GM12878 (cell line): ENCODE measurements around the gene MLXIP. TPM values are rescaled to one million over a fixed set of nuclear protein-coding genes. Genes with fewer than 3 reads are reported as not detected.

Source experiments
- ATAC-seq: fragments of 200-7000 bp; cut with Tn5 transposase; 3 replicates; pipeline ENCODE4 v1.9.1; 2020; ENCODE audit warnings: mild to moderate bottlenecking, moderate library complexity
- BruUV-seq: library from RNA; stranded (reverse); fragments of 400-500 nt; replicated peaks from 2 replicates; lab custom pipeline; 2021; lab: Mats Ljungman, UMichigan
- CTCF ChIA-PET: fragments of 300-600 bp; sonication (Branson Sonifier 250); formaldehyde crosslinking; extraction: SDS; loops from one replicate; lab custom pipeline; 2021; ENCODE audit warnings: inconsistent platforms; lab: Yijun Ruan, JAX
- POLR2A ChIA-PET: fragments of 350-600 bp; formaldehyde crosslinking; extraction: SDS; loops from one replicate; lab custom pipeline; 2021; ENCODE audit warnings: inconsistent platforms; lab: Charles Lee
- RAD21 ChIA-PET: fragments of 300-600 bp; sonication (Branson Sonifier 250); formaldehyde crosslinking; loops from one replicate; lab custom pipeline; 2023; ENCODE audit warnings: antibody characterized with exemption; ENCODE audit not compliant: unreplicated experiment; lab: Charles Lee
- SMC1A ChIA-PET: fragments of 300-600 bp; sonication (Branson Sonifier 250); formaldehyde crosslinking; loops from one replicate; lab custom pipeline; 2023; ENCODE audit not compliant: unreplicated experiment, uncharacterized antibody; lab: Charles Lee
- DNase-seq: peaks from one replicate; pipeline ENCODE4 v3.0.0-alpha.2; 2011; ENCODE audit warnings: low read depth, low spot score
- FAIRE-seq: peaks from 3 replicates; lab custom pipeline; 2011; peaks lifted over from hg19 to GRCh38; lab: Jason Lieb, UNC
- H2AFZ ChIP-seq: 2 replicates; pipeline ENCODE4 v1.6.0; 2011; ENCODE audit warnings: low read depth, low read length, control low read depth; ENCODE audit not compliant: control insufficient read depth
- H3K27ac ChIP-seq: 2 replicates; pipeline ENCODE4 v1.5.1; 2011; ENCODE audit warnings: control low read depth; ENCODE audit not compliant: control insufficient read depth, insufficient read depth
- H3K27me3 ChIP-seq, 2 experiments: replicated peaks in 1 of 2; 2 replicates each; pipeline versions ENCODE4 v1.6.0 to v1.6.1; 2011; ENCODE audit warnings: low read length in 1 of 2; ENCODE audit not compliant: control insufficient read depth in 2 of 2, insufficient read depth in 2 of 2
- H3K36me3 ChIP-seq, 2 experiments: 2 replicates each; pipeline ENCODE4 v1.5.1; 2011; ENCODE audit warnings: low read length in 1 of 2; ENCODE audit not compliant: control insufficient read depth in 2 of 2, insufficient read depth in 2 of 2
- H3K4me1 ChIP-seq: 2 replicates; pipeline ENCODE4 v1.6.1; 2011; ENCODE audit warnings: mild to moderate bottlenecking, low read length, moderate library complexity, mixed read lengths; ENCODE audit not compliant: control insufficient read depth, insufficient read depth
- H3K4me2 ChIP-seq: 2 replicates; pipeline ENCODE4 v1.6.0; 2011; ENCODE audit warnings: control low read depth; ENCODE audit not compliant: control insufficient read depth, insufficient read depth
- H3K4me3 ChIP-seq: fragments of 200-600 bp; sonication (generic); 2 replicates; pipeline ENCODE4 v1.5.1; 2016
- H3K79me2 ChIP-seq: 2 replicates; pipeline ENCODE4 v1.6.0; 2011; ENCODE audit warnings: low read length; ENCODE audit not compliant: control insufficient read depth, insufficient read depth
- H3K9ac ChIP-seq: 2 replicates; pipeline ENCODE4 v1.8.0; 2011; ENCODE audit warnings: low read length, control low read depth, mixed read lengths; ENCODE audit not compliant: control insufficient read depth, insufficient read depth
- H3K9me3 ChIP-seq: replicated peaks from 3 replicates; pipeline ENCODE4 v1.5.1; 2011; ENCODE audit warnings: mild to moderate bottlenecking, low read length; ENCODE audit not compliant: control insufficient read depth, insufficient read depth
- H4K20me1 ChIP-seq: 2 replicates; pipeline ENCODE4 v1.6.0; 2011; ENCODE audit not compliant: control insufficient read depth, insufficient read depth
- ZNF217 ChIP-seq: fragments of 450-650 bp; IDR thresholded peaks from 2 replicates; pipeline ENCODE4 v1.6.1; 2017; ENCODE audit warnings: antibody characterized with exemption, mild to moderate bottlenecking
- WGBS: methylation state at CpG from one replicate; pipeline ENCODE4 v1.1.6; 2016; ENCODE audit warnings: low lambda C conversion rate; ENCODE audit not compliant: insufficient replicate concordance, insufficient coverage; ENCODE audit errors: missing lambda C conversion rate; 5-methylcytosine and 5-hydroxymethylcytosine counted together
- in situ Hi-C: fragments of 300-500 bp; cut with MboI; formaldehyde crosslinking; loops from 9 replicates; pipeline ENCODE4 v1.14.3; 2018; ENCODE audit warnings: mixed read lengths
- intact Hi-C: fragments of 100-400 bp; cut with micrococcal nuclease; formaldehyde crosslinking; loops from one replicate; pipeline ENCODE4 v1.14.2; 2022; ENCODE audit not compliant: unreplicated experiment
- polyA plus RNA-seq, 11 experiments: library from polyadenylated mRNA; depleted of rRNA in 4 of 11; unstranded in 6 of 11; stranded (reverse) in 5 of 11; fragments of >200 nt; fragmentation: Nextera tagmentation in 4 of 11; fragmentation: Illumina TruSeq in 1 of 11; extraction: Ambion mirVana in 4 of 11; extraction: Trizol in 1 of 11; gene quantifications; 1 replicate in 1 of 11; 2 replicates in 10 of 11; pipeline versions ENCODE4 v1.2.1 to v1.2.3, GENCODE V29; 2011 to 2016; ENCODE audit warnings: inconsistent platforms in 2 of 11, missing spikeins in 2 of 11, low read depth in 1 of 11
- total RNA-seq, 4 experiments: library from RNA; depleted of rRNA in 3 of 4; stranded (reverse); fragments of >200 nt in 3 of 4; fragmentation: Illumina TruSeq in 1 of 4; extraction: Trizol in 1 of 4; gene quantifications; 2 replicates each; pipeline versions ENCODE4 v1.2.1 to v1.2.3, GENCODE V29; 2013 to 2021
- TF ChIP-seq, protein P1 (sequence below): IDR thresholded peaks from 2 replicates; pipeline ENCODE4 v1.6.1; 2011; ENCODE audit warnings: mild to moderate bottlenecking, low read depth, low read length, moderate library complexity; ENCODE audit not compliant: insufficient replicate concordance
- TF ChIP-seq, protein P2 (sequence below): fragments of 450-650 bp; IDR thresholded peaks from 2 replicates; pipeline ENCODE4 v1.6.1; 2016; ENCODE audit warnings: mild to moderate bottlenecking

The MLXIP gene
- total and polyA plus RNA-seq, 10 of the 15 experiments (the other 5 are each of a cell fraction or from before 2014, with no cell fraction given), result 1.1 to 23.7 (median 7.0) TPM

DNA sequence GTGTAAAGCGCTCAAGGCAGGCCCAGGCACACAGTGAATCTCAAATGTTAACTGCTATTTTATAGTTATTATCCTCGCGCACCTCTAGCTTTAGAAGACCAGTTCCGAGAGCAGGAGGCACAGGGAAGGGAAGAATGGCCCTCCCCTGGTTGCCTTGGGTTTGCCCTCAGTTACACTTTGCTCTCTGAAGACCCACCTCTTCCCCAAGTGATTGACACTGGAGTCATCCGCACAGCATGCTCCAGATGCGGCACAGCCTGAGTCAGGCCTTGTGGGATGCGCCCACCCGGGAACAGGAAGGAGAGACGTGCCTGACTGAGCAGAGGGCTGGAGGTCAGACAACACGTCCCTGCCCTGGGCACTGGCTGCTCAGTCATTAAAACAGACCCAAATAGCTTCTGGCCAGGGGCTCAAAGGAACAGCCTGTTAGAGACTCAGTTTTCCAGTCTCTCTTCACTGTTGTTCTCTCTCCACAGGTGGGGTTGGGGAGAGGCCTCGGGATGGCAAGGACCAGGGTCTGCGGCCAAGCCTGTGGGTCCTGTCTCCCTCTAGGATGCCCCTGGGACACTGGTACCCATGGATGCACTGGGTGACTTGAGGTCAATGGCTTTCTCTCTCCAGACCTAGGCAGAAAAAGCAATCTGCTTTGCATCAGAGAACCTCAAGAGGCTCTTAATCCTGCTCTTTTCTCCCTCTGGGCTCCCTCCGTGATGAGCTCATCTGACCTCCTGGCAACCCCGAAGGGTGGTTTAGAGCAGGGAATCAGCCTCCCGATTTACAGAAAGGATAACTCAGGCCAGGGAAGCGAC is 13.6 kb upstream of the MLXIP start:
- TF ChIP-seq, protein P1, sequence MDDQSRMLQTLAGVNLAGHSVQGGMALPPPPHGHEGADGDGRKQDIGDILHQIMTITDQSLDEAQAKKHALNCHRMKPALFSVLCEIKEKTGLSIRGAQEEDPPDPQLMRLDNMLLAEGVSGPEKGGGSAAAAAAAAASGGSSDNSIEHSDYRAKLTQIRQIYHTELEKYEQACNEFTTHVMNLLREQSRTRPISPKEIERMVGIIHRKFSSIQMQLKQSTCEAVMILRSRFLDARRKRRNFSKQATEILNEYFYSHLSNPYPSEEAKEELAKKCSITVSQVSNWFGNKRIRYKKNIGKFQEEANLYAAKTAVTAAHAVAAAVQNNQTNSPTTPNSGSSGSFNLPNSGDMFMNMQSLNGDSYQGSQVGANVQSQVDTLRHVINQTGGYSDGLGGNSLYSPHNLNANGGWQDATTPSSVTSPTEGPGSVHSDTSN, result peak; percentile 73
- TF ChIP-seq, protein P2, sequence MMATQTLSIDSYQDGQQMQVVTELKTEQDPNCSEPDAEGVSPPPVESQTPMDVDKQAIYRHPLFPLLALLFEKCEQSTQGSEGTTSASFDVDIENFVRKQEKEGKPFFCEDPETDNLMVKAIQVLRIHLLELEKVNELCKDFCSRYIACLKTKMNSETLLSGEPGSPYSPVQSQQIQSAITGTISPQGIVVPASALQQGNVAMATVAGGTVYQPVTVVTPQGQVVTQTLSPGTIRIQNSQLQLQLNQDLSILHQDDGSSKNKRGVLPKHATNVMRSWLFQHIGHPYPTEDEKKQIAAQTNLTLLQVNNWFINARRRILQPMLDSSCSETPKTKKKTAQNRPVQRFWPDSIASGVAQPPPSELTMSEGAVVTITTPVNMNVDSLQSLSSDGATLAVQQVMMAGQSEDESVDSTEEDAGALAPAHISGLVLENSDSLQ, result peak; percentile 78
- TF ChIP-seq ZNF217, result no peak
- in situ Hi-C loops (no loop called here), intact Hi-C loops (loop anchor here (2.0 kb wide), 1 partner anchor 58 kb away; no protein-coding TSS in a partner anchor)
- Histone ChIP-seq H3K36me3 (peaks cover 0 to 1% of the 10 kb centered on the region in 2 experiments; a peak in 1 of 4 replicates), H4K20me1 (no peaks in the 10 kb centered on the region), H3K79me2 (no peaks in the 10 kb centered on the region), H3K4me1 (peaks cover 15% of the 10 kb centered on the region), H3K9ac (no peak overlapping the region), H3K4me2 (peak overlapping the region; percentile 28; the same call in 1 of the 2 replicates), H2AFZ (no peak overlapping the region; the same call in 1 of the 2 replicates), H3K4me3 (peak overlapping the region; percentile 52; the same call in 1 of the 2 replicates), H3K27me3 (no peaks in the 10 kb centered on the region), H3K27ac (no peak overlapping the region), H3K9me3 (no peaks in the 10 kb centered on the region)
- RAD21 ChIA-PET, result interaction anchor here (1.0 to 1.4 kb wide), 3 partner anchors 9 to 177 kb away, joined by 3 to 4 read pairs (median 3); partner anchors contain the start of gene PSMD9
- SMC1A ChIA-PET, result interaction anchor here (0.6 kb wide), 1 partner anchor 149 kb away, joined by 3 read pairs; no protein-coding TSS in a partner anchor
- FAIRE-seq (no peak), DNase-seq (no peak), ATAC-seq (no peak)
- CTCF ChIA-PET, result interaction anchor here (2.3 kb wide), 1 partner anchor 58 kb away, joined by 10 read pairs; no protein-coding TSS in a partner anchor
- BruUV-seq, result no TSS peak
- WGBS, result 67% methylated on average over 16 of the region's 16 CpGs
- POLR2A ChIA-PET, result no interaction called here
